ENCODE results near the gene PDE8A.

PDE8A gene

DNA sequence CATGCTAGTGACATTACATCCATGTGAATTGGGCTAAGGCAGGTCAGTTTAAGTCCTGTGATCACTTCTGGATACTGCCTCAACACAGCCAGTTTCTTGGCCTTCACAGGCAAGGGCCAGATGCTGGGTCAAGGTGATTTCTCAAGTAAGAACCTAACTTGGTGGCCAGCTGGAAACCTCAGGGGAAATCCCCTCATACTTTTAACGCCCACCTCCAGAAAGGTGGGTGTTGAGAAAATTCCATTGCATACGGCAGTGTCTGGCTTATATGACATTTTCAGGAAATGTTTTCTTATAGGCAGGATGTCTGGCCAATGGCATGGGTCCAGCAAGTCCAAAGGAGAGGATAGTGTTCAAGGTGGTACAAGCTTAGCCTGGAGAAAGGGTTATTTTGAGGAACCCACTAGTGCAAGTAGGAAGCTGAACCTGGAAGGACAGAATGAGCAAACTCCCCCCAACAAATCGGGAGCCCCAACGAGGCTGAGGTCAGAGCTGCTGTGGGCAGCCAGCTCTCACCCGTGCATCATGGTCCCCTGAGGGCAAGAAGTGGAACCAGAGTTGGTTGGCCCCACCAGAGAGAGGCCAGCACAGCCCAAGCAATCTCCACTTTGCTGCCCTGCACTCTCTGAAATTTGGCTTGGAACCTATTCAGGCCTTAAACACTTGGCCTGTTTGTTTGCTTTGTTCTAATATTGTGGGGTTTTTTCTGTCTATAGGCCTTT is 135.4 kb downstream of the PDE8A start:
- DNase-seq (ENCODE audit: low spot score): peak; percentile 42

DNA sequence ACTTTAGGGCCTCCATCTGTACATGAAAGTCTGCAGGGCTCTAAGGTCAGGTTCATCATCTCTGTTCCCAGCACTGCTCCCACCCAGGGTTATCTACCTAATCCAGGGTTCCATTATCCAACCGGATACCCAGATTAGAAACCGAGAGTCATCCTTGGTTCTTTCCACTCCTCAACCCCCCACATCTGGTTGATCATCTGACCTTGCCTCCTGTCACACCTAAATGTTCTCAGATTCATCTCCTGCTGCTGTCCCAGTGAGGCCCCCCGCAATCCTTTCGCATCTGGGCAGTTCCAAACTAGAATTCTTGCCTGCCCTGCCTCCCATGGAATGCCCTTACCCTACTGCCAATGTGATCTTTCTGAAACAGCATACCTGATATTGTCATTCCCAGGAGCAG is 136.5 kb downstream of the PDE8A start:
- no peak for DNase-seq (ENCODE audit: low spot score)
- TF ChIP-seq, protein P1, sequence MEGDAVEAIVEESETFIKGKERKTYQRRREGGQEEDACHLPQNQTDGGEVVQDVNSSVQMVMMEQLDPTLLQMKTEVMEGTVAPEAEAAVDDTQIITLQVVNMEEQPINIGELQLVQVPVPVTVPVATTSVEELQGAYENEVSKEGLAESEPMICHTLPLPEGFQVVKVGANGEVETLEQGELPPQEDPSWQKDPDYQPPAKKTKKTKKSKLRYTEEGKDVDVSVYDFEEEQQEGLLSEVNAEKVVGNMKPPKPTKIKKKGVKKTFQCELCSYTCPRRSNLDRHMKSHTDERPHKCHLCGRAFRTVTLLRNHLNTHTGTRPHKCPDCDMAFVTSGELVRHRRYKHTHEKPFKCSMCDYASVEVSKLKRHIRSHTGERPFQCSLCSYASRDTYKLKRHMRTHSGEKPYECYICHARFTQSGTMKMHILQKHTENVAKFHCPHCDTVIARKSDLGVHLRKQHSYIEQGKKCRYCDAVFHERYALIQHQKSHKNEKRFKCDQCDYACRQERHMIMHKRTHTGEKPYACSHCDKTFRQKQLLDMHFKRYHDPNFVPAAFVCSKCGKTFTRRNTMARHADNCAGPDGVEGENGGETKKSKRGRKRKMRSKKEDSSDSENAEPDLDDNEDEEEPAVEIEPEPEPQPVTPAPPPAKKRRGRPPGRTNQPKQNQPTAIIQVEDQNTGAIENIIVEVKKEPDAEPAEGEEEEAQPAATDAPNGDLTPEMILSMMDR (IDR thresholded peaks at IDR 0.05; ENCODE audit: extremely low read depth, missing control alignments): no peak

More for the DNA sequence above, 135.4 kb downstream of the PDE8A start:
- TF ChIP-seq, protein P1 (IDR thresholded peaks at IDR 0.05; ENCODE audit: extremely low read depth, missing control alignments): no peak

DNA sequence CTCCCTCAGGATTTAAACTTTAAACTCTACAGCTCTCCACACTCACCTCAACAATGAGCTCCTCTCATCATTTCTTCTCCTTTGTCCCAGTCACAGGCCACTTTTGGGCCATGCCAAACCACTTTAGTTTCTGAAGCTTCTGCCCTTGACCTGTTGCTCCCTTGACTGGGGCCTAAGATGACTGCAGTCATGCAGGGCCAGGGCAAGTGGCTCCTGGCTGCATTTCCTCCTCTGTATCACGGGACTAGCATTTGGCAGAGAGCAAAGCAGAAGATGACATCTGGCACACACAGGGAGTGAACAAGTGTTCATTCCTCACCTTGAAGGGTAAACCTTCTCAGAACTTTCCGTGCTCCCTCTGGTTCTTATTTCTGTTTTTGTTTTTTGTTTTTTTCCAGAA is 136.9 kb downstream of the PDE8A start:
- DNase-seq (ENCODE audit: low spot score): no peak
- TF ChIP-seq, protein P1 (IDR thresholded peaks at IDR 0.05; ENCODE audit: extremely low read depth, missing control alignments): no peak

DNA sequence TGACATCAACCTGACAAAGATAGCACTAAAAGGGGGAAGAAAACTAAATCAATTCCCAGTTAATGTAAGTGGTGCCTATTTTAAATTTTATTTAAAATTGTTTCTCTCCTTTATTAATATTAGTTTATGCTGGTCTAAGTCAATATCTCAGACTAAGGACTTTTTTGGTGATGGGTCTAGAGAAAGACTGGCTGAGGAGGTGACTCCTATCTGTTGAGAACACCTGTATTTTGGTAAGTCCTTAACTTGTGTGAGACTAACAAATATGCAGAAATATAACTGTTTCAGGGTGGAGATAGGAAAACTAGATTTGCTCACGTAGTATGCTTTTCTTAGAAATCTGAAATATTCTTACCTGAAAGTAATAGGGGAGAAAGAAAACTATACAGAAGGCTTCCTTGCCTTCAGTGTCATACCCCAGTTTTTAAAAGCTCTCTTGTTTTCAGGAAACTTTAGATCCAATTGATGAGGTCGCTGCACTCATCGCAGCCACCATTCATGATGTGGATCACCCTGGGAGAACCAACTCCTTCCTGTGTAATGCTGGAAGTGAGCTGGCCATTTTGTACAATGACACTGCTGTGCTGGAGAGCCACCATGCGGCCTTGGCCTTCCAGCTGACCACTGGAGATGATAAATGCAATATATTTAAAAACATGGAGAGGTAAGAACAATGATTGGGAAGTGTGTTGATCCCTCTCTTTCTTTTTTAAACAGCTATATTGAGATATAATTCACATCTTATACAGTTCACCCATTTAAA is 138.9 kb downstream of the PDE8A start:
- TF ChIP-seq, protein P1 (IDR thresholded peaks at IDR 0.05; ENCODE audit: extremely low read depth, missing control alignments): no peak
- DNase-seq (ENCODE audit: low spot score): no peak

DNA sequence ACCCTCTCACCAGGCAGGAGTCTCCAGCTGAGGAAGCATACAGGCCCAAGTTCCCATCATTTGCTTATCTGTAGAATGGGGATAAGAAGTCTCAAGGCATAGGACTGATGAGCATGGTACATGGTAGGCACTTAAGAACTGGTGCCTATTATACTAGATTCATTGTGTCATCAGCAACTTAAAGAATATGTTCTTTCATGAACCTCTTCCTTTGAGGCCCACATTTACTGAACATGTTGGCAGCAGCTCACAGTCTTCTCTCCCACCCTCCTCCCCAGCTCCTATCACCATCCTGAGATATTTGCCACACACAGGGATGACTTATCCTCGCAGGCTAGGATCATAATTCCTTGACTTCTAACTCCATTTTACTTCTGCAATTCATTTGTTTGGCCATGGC is 142.5 kb downstream of the PDE8A start:
- TF ChIP-seq, protein P1 (IDR thresholded peaks at IDR 0.05; ENCODE audit: extremely low read depth, missing control alignments): no peak
- no peak for DNase-seq (ENCODE audit: low spot score)

DNA sequence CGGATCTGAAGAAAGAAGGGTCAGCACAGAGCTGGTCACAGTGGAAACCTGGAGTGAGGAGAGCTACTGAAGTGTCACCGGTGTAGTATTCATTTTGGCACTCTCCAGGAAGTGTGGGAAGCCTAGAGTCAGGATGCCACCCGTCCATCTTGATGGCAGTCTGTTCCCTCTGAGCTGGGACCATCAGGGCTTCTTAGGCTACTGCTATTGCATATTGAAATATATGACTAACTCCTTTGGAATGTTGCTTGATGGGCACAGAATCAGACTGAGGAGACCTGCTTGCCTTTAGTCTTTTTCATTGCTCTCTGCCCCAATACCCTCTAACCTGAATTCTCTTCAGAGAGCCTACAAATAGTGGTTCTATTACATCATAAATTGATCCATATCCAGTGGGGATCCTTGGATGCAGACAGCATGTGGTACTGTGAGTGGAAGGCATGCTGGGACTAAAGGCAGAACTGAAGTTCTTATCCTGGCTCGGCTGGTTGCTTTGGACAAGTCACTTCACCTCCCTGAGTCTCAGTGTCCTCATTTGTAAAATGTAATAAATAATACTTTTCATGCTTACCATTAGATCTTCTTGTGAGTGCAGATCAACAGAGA is 143.5 kb downstream of the PDE8A start:
- TF ChIP-seq, protein P1 (IDR thresholded peaks at IDR 0.05; ENCODE audit: extremely low read depth, missing control alignments): no peak
- no peak for DNase-seq (ENCODE audit: low spot score)

DNA sequence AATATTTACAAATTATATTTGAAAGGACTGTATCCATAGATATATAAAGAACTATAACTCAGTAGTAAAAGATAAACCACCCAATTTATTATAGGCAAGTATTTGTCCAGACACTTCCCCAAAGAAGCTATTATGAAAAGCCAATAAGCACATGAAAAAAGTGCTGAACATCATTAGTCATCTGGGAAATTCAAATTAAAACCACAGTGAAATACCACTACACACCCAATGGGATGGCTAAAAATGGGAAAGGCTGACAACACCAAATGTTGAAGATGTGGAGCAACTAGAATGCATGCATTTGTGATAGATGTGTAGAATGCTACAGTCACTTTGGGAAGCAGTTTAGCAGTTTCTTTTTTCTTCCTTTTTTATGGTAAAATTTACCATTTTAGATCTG is 147.0 kb downstream of the PDE8A start:
- no peak for DNase-seq (ENCODE audit: low spot score)
- TF ChIP-seq, protein P1 (IDR thresholded peaks at IDR 0.05; ENCODE audit: extremely low read depth, missing control alignments): no peak

Measured in GM20000 (cell line).